ENCODE data around the gene PLCG1.

GRCh38 chr20:41138475-41139226, 1.3 kb downstream of the PLCG1 start:
- TF ChIP-seq CTCF (IDR thresholded peaks at IDR 0.05) (no peak), POLR2A (IDR thresholded peaks at IDR 0.05) (no peak)

All from body of pancreas (tissue), 4 donors.